ENCODE measurements around the gene KRT15.

DNA sequence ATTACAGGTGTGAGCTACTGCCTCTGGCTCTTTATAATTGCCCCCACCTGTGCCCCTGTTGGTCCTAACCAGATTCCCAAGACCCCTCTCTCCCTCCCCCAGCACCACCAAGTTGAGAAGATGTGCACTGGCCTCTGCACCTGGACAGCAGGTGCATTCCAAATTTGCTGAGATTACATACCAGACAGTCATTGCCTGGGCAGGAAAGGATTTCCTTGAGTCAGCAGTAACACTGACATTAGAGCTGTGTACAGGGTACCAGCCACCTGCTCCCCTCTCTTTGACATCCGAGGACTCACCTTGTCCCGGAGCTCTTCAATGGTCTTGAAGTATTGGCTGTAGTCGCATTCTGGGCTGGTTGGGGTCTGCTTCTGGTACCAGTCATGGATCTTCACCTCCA is 659 bp downstream of the KRT15 start:
- TF ChIP-seq CTCF (IDR thresholded peaks at IDR 0.05) (no peak), POLR2A (IDR thresholded peaks at IDR 0.05) (no peak)

All from right lobe of liver (tissue), 4 donors.